MCF 10A (cell line): ENCODE measurements around the gene ZNG1F. TPM values are rescaled to one million over a fixed set of nuclear protein-coding genes. Genes with fewer than 3 reads are reported as not detected.
"Not testable (repeated sequence)": the region's sequence is repeated elsewhere in the genome, so short reads cannot be mapped to it uniquely, and the experiment has no call there.

Experiments used
- Bru-seq: library from RNA; stranded (reverse); fragments of 400-500 nt; gene quantifications from one replicate; lab custom pipeline; 2021; lab: Mats Ljungman, UMichigan
- BruChase-seq, 2 experiments: library from RNA; stranded (reverse); fragments of 400-500 nt; gene quantifications; one replicate each; lab custom pipeline; 2021; lab: Mats Ljungman, UMichigan
- BruUV-seq: library from RNA; stranded (reverse); fragments of 400-500 nt; replicated peaks from 2 replicates; lab custom pipeline; 2021; lab: Mats Ljungman, UMichigan
- CTCF ChIA-PET: fragments of 300-600 bp; sonication (Branson Sonifier 250); formaldehyde crosslinking; extraction: SDS; loops from one replicate; lab custom pipeline; 2021; ENCODE audit warnings: antibody characterized with exemption, inconsistent platforms; lab: Yijun Ruan, JAX
- POLR2A ChIA-PET: fragments of 300-600, 350-650 bp; sonication (Branson Sonifier 250); formaldehyde crosslinking; extraction: SDS; loops from one replicate; lab custom pipeline; 2020; ENCODE audit warnings: antibody characterized with exemption, inconsistent platforms; lab: Yijun Ruan, JAX
- DNase-seq: peaks from one replicate; pipeline ENCODE4 v3.0.0-alpha.2; 2018; ENCODE audit not compliant: unreplicated experiment
- H3K27ac Mint-ChIP-seq: one replicate; pipeline ENCODE4 v1.8.0; 2022; ENCODE audit warnings: mild to moderate bottlenecking, low read depth, mixed read lengths; ENCODE audit not compliant: unreplicated experiment
- H3K27me3 Mint-ChIP-seq: one replicate; pipeline ENCODE4 v1.8.0; 2022; ENCODE audit warnings: mixed read lengths; ENCODE audit not compliant: insufficient read depth, unreplicated experiment
- H3K36me3 Mint-ChIP-seq: one replicate; pipeline ENCODE4 v1.8.0; 2022; ENCODE audit warnings: mild to moderate bottlenecking, moderate library complexity, mixed read lengths; ENCODE audit not compliant: insufficient read depth, unreplicated experiment
- H3K4me1 Mint-ChIP-seq: one replicate; pipeline ENCODE4 v1.8.0; 2022; ENCODE audit warnings: mixed read lengths; ENCODE audit not compliant: insufficient read depth, unreplicated experiment
- H3K4me3 Mint-ChIP-seq: one replicate; pipeline ENCODE4 v1.8.0; 2022; ENCODE audit warnings: mild to moderate bottlenecking, moderate library complexity, mixed read lengths; ENCODE audit not compliant: unreplicated experiment
- H3K9me3 Mint-ChIP-seq: one replicate; pipeline ENCODE4 v1.8.0; 2022; ENCODE audit warnings: mixed read lengths; ENCODE audit not compliant: unreplicated experiment
- intact Hi-C: fragments of 100-400 bp; cut with micrococcal nuclease; formaldehyde crosslinking; loops from 2 replicates; pipeline ENCODE4 v1.14.1; 2022
- long read RNA-seq: library from polyadenylated mRNA; stranded (forward); transcript quantifications from one replicate; pipeline ENCODE4 v2.0.0, GENCODE V29; 2022
- total RNA-seq: library from RNA; stranded (reverse); gene quantifications from 2 replicates; pipeline ENCODE4 v1.2.3, GENCODE V29; 2022

Gene ZNG1F
- total RNA-seq (17.4 and 30.5 TPM in 2 replicates), Bru-seq, nascent RNA (percentile 73 among the genes with signal in this experiment), BruChase-seq, experiment 1, labeled RNA remaining after a 6-hour chase (percentile 57 among the genes with signal in this experiment), BruChase-seq, experiment 2, labeled RNA remaining after a 2-hour chase (percentile 71 among the genes with signal in this experiment)
- long read RNA-seq, partial matches to known transcripts: 52 of 112 reads
- long read RNA-seq, other reads (novel, unspliced or antisense): 57 of 112 reads

GRCh38 chr9:41189217-41189616 lies at the start of gene ZNG1F:
Gene ZNG1F, minus strand, starts transcription at chr9:41189317. Its CDS starts 59 bp downstream, at chr9:41189258.
- H3K4me1 Mint-ChIP-seq, H3K27me3 Mint-ChIP-seq, H3K27ac Mint-ChIP-seq, BruUV-seq, H3K9me3 Mint-ChIP-seq, intact Hi-C loops, H3K4me3 Mint-ChIP-seq, DNase-seq, H3K36me3 Mint-ChIP-seq, CTCF ChIA-PET, POLR2A ChIA-PET: not testable (repeated sequence)

- CTCF ChIA-PET, intact Hi-C loops, BruUV-seq, H3K36me3 Mint-ChIP-seq, POLR2A ChIA-PET, H3K27me3 Mint-ChIP-seq, H3K27ac Mint-ChIP-seq, DNase-seq, H3K4me3 Mint-ChIP-seq, H3K4me1 Mint-ChIP-seq: not testable (repeated sequence)
- H3K9me3 Mint-ChIP-seq: peaks cover 25% of the 10 kb centered on the region
These were observed 48.1 kb upstream of the ZNG1F start for GRCh38 chr9:41237110-41237749.

- DNase-seq, intact Hi-C loops, H3K36me3 Mint-ChIP-seq, H3K27me3 Mint-ChIP-seq, H3K27ac Mint-ChIP-seq, H3K4me3 Mint-ChIP-seq, POLR2A ChIA-PET, BruUV-seq, H3K4me1 Mint-ChIP-seq, CTCF ChIA-PET: not testable (repeated sequence)
- H3K9me3 Mint-ChIP-seq: peaks cover 25% of the 10 kb centered on the region
These were observed 47.5 kb upstream of the ZNG1F start for GRCh38 chr9:41236486-41237109.

- peak; percentile 2 for DNase-seq
- CTCF ChIA-PET: not testable (repeated sequence)
These were observed 46.0 kb upstream of the ZNG1F start for GRCh38 chr9:41234811-41235805.

GRCh38 chr9:41234221-41234620 lies 45.1 kb upstream of the ZNG1F start:
- H3K27ac Mint-ChIP-seq, H3K27me3 Mint-ChIP-seq, H3K36me3 Mint-ChIP-seq, H3K4me1 Mint-ChIP-seq, CTCF ChIA-PET, POLR2A ChIA-PET, DNase-seq, intact Hi-C loops, H3K4me3 Mint-ChIP-seq: not testable (repeated sequence)
- peaks cover 14% of the 10 kb centered on the region for H3K9me3 Mint-ChIP-seq
- TSS peak; percentile 64 for BruUV-seq

More at GRCh38 chr9:41234811-41235805, 46.0 kb upstream of the ZNG1F start:
- peaks cover 19% of the 10 kb centered on the region for H3K9me3 Mint-ChIP-seq
- BruUV-seq, H3K27me3 Mint-ChIP-seq, POLR2A ChIA-PET, H3K36me3 Mint-ChIP-seq, H3K4me3 Mint-ChIP-seq, intact Hi-C loops, H3K27ac Mint-ChIP-seq, H3K4me1 Mint-ChIP-seq: not testable (repeated sequence)

GRCh38 chr9:41232326-41232725 lies 43.2 kb upstream of the ZNG1F start:
- H3K4me3 Mint-ChIP-seq, H3K27ac Mint-ChIP-seq, BruUV-seq, POLR2A ChIA-PET, H3K27me3 Mint-ChIP-seq, H3K36me3 Mint-ChIP-seq, intact Hi-C loops, H3K4me1 Mint-ChIP-seq, H3K9me3 Mint-ChIP-seq, CTCF ChIA-PET: not testable (repeated sequence)
- peak; percentile 2 for DNase-seq

- POLR2A ChIA-PET, intact Hi-C loops, H3K9me3 Mint-ChIP-seq, H3K4me3 Mint-ChIP-seq, H3K36me3 Mint-ChIP-seq, H3K27me3 Mint-ChIP-seq, H3K27ac Mint-ChIP-seq, CTCF ChIA-PET, H3K4me1 Mint-ChIP-seq: not testable (repeated sequence)
- TSS peak; percentile 97 for BruUV-seq
- peak; percentile 13 for DNase-seq
These were observed 41.3 kb upstream of the ZNG1F start for GRCh38 chr9:41230418-41230817.
